HepG2 (cell line): ENCODE measurements around the gene IRF4.

ENCODE experiments used
- CEBPB ChIP-seq: IDR thresholded peaks from 2 replicates; pipeline ENCODE4 v1.6.1; 2011; ENCODE audit warnings: low read depth, low read length, improper control_type of control experiment, borderline replicate concordance
- HCFC1 ChIP-seq: fragments of 150-350 bp; IDR thresholded peaks from 2 replicates; pipeline ENCODE4 v1.6.1; 2014; ENCODE audit warnings: low read depth, low read length
- JUN ChIP-seq: sonication (generic); formaldehyde crosslinking; IDR thresholded peaks from 2 replicates; pipeline ENCODE4 v1.4.0; 2020; ENCODE audit warnings: mild to moderate bottlenecking, missing genetic modification reagents
- MTF1 ChIP-seq: sonication (generic); formaldehyde crosslinking; IDR thresholded peaks from 2 replicates; pipeline ENCODE4 v1.5.0; 2020; ENCODE audit warnings: missing genetic modification reagents
- PRMT3 ChIP-seq: sonication (generic); formaldehyde crosslinking; IDR thresholded peaks from 2 replicates; pipeline ENCODE4 v1.8.1; 2022; ENCODE audit warnings: low read depth, mild to moderate bottlenecking, moderate library complexity, missing genetic modification reagents, borderline replicate concordance
- SP2 ChIP-seq: sonication (generic); formaldehyde crosslinking; IDR thresholded peaks from 2 replicates; pipeline ENCODE4 v1.5.1; 2020; ENCODE audit warnings: mild to moderate bottlenecking, missing genetic modification reagents
- U2AF1 ChIP-seq: fragments of 200-400 bp; formaldehyde crosslinking; optimal IDR thresholded peaks from 2 replicates; pipeline ENCODE3; 2017; ENCODE audit warnings: mild to moderate bottlenecking, low read depth, low read length
- ZNF496 ChIP-seq: sonication (generic); formaldehyde crosslinking; IDR thresholded peaks from 2 replicates; pipeline ENCODE4 v1.8.1; 2023; ENCODE audit warnings: mild to moderate bottlenecking, moderate library complexity, missing genetic modification reagents; ENCODE audit not compliant: insufficient replicate concordance
- TF ChIP-seq, protein P1 (sequence below): sonication (generic); formaldehyde crosslinking; IDR thresholded peaks from 2 replicates; pipeline ENCODE4 v1.8.1; 2023; ENCODE audit warnings: mild to moderate bottlenecking, missing genetic modification reagents, borderline replicate concordance
- TF ChIP-seq, protein P2 (sequence below): sonication (generic); formaldehyde crosslinking; IDR thresholded peaks from 2 replicates; pipeline ENCODE4 v1.4.0; 2020; ENCODE audit warnings: mild to moderate bottlenecking, missing genetic modification reagents
- TF ChIP-seq, protein P3 (sequence below): fragments of 450-650 bp; IDR thresholded peaks from 2 replicates; pipeline ENCODE4 v1.6.1; 2017; ENCODE audit warnings: mild to moderate bottlenecking

DNA sequence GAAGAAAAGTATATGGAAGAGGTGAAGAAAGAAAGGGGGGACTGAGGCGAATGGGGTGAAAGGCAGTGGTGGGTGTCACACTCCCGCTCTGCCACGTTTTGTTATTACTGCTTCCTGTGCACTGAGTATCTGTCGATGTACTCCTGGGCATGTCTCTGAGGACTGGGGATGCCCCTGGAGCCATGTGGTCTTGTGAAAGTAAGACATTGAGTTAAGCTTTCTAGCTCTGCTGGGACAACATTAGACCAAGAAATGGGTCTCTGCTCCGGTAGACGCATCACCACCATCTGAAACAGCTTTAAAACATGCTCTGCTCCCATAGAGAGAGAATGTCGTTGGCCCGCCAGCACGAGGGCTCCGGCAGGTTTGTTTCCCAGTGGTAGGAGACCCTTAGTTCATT, 40.0 kb downstream of the IRF4 start:
- TF ChIP-seq, protein P1, sequence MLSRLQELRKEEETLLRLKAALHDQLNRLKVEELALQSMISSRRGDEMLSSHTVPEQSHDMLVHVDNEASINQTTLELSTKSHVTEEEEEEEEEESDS (CRISPR knock-in tag), result no peak
- TF ChIP-seq HCFC1 (no peak), SP2 (no peak), ZNF496 (CRISPR knock-in tag) (no peak), PRMT3 (CRISPR knock-in tag) (no peak), U2AF1 (no peak), CEBPB (no peak), MTF1 (no peak), JUN (CRISPR knock-in tag) (no peak)
- TF ChIP-seq, protein P2, sequence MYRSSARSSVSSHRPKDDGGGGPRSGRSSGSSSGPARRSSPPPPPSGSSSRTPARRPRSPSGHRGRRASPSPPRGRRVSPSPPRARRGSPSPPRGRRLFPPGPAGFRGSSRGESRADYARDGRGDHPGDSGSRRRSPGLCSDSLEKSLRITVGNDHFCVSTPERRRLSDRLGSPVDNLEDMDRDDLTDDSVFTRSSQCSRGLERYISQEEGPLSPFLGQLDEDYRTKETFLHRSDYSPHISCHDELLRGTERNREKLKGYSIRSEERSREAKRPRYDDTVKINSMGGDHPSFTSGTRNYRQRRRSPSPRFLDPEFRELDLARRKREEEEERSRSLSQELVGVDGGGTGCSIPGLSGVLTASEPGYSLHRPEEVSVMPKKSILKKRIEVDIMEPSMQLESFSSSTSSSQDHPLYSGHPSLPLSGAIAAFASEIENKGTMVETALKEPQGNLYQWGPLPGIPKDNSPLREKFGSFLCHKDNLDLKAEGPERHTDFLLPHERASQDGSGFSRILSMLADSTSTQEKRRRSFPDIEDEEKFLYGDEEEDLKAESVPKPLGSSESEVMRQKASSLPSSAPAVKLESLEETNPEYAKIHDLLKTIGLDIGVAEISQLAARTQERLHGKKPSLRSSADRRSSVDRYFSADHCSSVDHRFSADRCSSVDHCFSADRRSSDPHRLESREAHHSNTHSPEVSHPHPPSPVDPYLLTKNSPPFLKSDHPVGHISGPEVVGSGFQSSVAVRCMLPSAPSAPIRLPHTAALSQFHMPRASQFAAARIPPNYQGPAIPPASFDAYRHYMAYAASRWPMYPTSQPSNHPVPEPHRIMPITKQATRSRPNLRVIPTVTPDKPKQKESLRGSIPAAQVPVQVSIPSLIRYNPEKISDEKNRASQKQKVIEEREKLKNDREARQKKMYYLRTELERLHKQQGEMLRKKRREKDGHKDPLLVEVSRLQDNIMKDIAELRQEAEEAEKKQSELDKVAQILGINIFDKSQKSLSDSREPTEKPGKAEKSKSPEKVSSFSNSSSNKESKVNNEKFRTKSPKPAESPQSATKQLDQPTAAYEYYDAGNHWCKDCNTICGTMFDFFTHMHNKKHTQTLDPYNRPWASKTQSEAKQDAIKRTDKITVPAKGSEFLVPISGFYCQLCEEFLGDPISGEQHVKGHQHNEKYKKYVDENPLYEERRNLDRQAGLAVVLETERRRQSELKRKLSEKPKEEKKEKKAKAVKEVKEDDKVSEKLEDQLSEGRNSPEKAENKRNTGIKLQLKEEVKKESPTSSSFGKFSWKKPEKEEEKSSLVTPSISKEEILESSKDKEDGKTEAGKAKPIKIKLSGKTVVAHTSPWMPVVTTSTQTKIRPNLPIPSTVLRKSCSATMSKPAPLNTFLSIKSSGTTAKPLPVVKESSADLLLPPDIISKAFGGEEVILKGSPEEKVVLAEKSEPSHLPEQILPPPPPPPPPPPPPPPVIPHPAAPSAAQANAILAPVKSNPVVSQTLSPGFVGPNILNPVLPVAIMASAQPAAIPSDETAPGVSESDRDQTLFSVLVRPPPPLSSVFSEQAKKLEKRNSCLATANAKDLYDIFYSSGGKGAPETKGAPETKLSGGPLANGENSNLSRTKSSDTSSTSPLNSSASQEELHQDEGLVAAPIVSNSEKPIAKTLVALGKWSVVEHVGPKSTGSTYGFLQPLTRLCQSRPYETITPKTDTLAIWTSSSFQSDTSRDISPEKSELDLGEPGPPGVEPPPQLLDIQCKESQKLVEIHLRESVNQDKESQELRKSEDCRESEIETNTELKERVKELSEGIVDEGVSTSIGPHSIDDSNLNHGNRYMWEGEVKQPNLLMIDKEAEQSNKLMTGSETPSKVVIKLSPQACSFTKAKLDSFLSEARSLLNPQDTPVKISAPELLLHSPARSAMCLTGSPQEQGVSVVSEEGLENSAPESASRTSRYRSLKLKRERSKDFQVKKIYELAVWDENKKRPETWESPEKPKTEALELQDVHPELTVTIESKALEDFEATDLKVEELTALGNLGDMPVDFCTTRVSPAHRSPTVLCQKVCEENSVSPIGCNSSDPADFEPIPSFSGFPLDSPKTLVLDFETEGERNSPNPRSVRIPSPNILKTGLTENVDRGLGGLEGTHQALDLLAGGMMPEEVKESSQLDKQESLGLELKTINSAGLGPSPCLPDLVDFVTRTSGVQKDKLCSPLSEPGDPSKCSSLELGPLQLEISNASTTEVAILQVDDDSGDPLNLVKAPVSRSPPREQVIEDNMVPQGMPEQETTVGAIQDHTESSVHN (CRISPR knock-in tag), result no peak
- TF ChIP-seq, protein P3, sequence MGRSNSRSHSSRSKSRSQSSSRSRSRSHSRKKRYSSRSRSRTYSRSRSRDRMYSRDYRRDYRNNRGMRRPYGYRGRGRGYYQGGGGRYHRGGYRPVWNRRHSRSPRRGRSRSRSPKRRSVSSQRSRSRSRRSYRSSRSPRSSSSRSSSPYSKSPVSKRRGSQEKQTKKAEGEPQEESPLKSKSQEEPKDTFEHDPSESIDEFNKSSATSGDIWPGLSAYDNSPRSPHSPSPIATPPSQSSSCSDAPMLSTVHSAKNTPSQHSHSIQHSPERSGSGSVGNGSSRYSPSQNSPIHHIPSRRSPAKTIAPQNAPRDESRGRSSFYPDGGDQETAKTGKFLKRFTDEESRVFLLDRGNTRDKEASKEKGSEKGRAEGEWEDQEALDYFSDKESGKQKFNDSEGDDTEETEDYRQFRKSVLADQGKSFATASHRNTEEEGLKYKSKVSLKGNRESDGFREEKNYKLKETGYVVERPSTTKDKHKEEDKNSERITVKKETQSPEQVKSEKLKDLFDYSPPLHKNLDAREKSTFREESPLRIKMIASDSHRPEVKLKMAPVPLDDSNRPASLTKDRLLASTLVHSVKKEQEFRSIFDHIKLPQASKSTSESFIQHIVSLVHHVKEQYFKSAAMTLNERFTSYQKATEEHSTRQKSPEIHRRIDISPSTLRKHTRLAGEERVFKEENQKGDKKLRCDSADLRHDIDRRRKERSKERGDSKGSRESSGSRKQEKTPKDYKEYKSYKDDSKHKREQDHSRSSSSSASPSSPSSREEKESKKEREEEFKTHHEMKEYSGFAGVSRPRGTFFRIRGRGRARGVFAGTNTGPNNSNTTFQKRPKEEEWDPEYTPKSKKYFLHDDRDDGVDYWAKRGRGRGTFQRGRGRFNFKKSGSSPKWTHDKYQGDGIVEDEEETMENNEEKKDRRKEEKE, result no peak
